ENCODE measurements around the gene ANGPTL4.

- TF ChIP-seq YY1 (IDR thresholded peaks at IDR 0.05; ENCODE audit: insufficient read depth, insufficient read length) = no peak
- TF ChIP-seq SUZ12 (IDR thresholded peaks at IDR 0.05; ENCODE audit: extremely low read depth, insufficient read depth, insufficient read length) = no peak
These were observed 39.8 kb downstream of the ANGPTL4 start for GRCh38 chr19:8403820-8404109.
